ENCODE data around the gene CD276. TPM values are rescaled to one million over a fixed set of nuclear protein-coding genes. Genes with fewer than 3 reads are reported as not detected.

The CD276 gene
- total and polyA plus RNA-seq, 2 experiments from 2014 or later: 106 to 222 TPM

DNA sequence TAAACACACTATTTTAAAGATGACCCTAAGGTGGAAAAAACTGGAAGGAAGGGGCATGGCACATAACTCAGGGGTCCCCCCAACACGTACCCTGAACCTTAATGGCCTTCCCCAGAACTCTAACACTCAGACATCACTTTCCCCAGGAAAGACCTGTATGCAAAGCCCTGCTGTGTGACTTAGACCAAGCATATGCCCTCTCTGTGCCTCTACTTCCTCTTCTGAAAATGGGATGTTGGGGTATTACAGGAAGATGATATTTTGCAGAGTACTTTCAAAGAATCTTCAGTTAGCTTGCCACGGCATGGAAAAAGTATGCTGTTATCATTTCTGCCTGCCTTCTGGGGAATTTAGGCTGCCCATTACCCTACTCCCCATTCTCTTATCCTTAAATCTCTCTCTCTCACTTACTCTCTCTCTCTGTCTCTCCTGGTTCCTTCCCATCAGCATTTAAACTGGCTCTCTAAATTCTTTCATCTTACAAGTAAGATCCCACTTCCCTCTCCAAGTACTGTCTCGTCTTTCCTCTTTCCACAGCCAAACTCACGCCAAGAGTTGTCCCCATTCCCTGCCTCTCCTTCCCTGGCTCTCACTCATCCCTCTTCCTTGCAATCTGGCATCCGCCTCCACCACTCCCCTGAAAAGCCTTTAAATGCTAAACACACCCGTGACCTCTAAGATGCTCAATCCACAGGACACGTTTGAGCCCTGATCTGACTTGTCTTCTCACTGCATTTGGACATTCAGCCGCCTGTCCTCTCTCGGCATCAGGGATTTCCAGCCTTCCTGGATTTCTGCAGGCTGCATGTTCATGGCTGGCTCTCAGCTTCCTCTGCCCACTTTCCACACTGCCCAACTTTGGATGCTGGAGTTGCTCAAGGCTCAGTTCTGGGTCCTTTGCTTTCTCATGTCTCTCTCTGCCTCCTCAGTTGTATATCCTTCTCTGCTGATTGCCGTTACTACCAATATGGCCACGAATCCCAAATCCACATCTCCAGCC lies 76.4 kb downstream of the CD276 start:
- peaks cover 41% of the 10 kb centered on the region for H3K27me3 ChIP-seq
- no peaks in the 10 kb centered on the region for H3K9me2 ChIP-seq (replicated peaks; ENCODE audit: insufficient read depth)

DNA sequence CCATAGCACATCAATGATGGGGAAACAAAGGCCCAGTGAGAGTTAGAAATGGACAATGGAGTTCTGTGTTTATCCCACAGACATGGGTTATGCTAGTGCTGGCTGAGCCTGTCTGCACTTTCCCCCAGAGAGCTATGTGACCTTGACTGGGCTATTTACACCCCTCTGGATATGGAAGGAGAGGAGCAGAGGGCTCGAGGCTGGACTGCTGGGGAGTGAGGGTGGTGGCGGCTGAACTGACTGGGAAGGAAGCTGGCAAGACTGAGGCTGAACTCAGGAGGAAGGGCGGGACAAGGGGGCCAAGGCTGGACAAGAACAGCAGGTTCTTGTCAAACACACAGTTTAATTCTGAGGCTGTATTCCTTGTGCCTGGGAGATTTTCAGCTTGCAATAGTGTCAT lies 79.7 kb downstream of the CD276 start:
- Histone ChIP-seq H3K4me1 (ENCODE audit: insufficient read depth) (no peaks in the 10 kb centered on the region), H3K79me2 (no peaks in the 10 kb centered on the region), H3K9me3 (ENCODE audit: low read depth) (no peaks in the 10 kb centered on the region), H2AFZ (no peak overlapping the region), H4K20me1 (ENCODE audit: insufficient read depth, poor library complexity, severe bottlenecking) (no peaks in the 10 kb centered on the region), H3K4me3 (no peak overlapping the region), H3K27ac (no peak overlapping the region), H3K9me2 (replicated peaks; ENCODE audit: insufficient read depth) (no peaks in the 10 kb centered on the region), H3K27me3 (peaks cover 17% of the 10 kb centered on the region), H3K36me3 (replicated peaks; ENCODE audit: insufficient read depth, low read depth) (no peaks in the 10 kb centered on the region), H3K4me2 (no peak overlapping the region)
- DNase-seq (ENCODE audit: low spot score): no peak
- WGBS (ENCODE audit: low lambda C conversion rate, missing lambda C conversion rate): 66% methylated on average over 3 of the region's 3 CpGs
- TF ChIP-seq EZH2phosphoT487 (IDR thresholded peaks at IDR 0.05; ENCODE audit: low read depth, severe bottlenecking, unreplicated experiment) (no peak), EZH2 (IDR thresholded peaks at IDR 0.05; ENCODE audit: borderline replicate concordance) (no peak)
- TF ChIP-seq, protein P1, sequence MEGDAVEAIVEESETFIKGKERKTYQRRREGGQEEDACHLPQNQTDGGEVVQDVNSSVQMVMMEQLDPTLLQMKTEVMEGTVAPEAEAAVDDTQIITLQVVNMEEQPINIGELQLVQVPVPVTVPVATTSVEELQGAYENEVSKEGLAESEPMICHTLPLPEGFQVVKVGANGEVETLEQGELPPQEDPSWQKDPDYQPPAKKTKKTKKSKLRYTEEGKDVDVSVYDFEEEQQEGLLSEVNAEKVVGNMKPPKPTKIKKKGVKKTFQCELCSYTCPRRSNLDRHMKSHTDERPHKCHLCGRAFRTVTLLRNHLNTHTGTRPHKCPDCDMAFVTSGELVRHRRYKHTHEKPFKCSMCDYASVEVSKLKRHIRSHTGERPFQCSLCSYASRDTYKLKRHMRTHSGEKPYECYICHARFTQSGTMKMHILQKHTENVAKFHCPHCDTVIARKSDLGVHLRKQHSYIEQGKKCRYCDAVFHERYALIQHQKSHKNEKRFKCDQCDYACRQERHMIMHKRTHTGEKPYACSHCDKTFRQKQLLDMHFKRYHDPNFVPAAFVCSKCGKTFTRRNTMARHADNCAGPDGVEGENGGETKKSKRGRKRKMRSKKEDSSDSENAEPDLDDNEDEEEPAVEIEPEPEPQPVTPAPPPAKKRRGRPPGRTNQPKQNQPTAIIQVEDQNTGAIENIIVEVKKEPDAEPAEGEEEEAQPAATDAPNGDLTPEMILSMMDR (IDR thresholded peaks at IDR 0.05; ENCODE audit: poor library complexity): no peak

More for the DNA sequence above, 76.4 kb downstream of the CD276 start:
- TF ChIP-seq EZH2phosphoT487 (IDR thresholded peaks at IDR 0.05; ENCODE audit: low read depth, severe bottlenecking, unreplicated experiment): no peak
- H3K4me3 ChIP-seq: no peak overlapping the region
- H2AFZ ChIP-seq: no peak overlapping the region
- no peak for DNase-seq (ENCODE audit: low spot score)
- H3K4me2 ChIP-seq: no peak overlapping the region
- no peaks in the 10 kb centered on the region for H3K9me3 ChIP-seq (ENCODE audit: low read depth)
- no peaks in the 10 kb centered on the region for H3K36me3 ChIP-seq (replicated peaks; ENCODE audit: insufficient read depth, low read depth)
- no peak overlapping the region for H3K27ac ChIP-seq
- H3K4me1 ChIP-seq (ENCODE audit: insufficient read depth): no peaks in the 10 kb centered on the region
- no peaks in the 10 kb centered on the region for H4K20me1 ChIP-seq (ENCODE audit: insufficient read depth, poor library complexity, severe bottlenecking)
- WGBS (ENCODE audit: low lambda C conversion rate, missing lambda C conversion rate): 60% methylated on average over 11 of the region's 11 CpGs
- no peaks in the 10 kb centered on the region for H3K79me2 ChIP-seq

Other genes with a start within 250 kb of the CD276 start
- gene REC114, start 241.2 kb upstream of the CD276 start, total RNA-seq: not detected in 2 replicates
- gene REC114, start 241.2 kb upstream of the CD276 start, polyA plus RNA-seq: 0.24 TPM in 1 of 2 replicates, not detected in the other
- gene NPTN, start 51.0 kb upstream of the CD276 start, total RNA-seq: 201 and 234 TPM in 2 replicates
- gene NPTN, start 51.0 kb upstream of the CD276 start, polyA plus RNA-seq: 153 and 174 TPM in 2 replicates
- 1.3 and 3.3 TPM in 2 replicates for gene INSYN1, start 69.0 kb downstream of the CD276 start, total RNA-seq
- gene INSYN1, start 69.0 kb downstream of the CD276 start, polyA plus RNA-seq: 1.9 and 8.1 TPM in 2 replicates
- not detected in 2 replicates for gene TBC1D21, start 189.2 kb downstream of the CD276 start, total RNA-seq
- not detected in 2 replicates for gene TBC1D21, start 189.2 kb downstream of the CD276 start, polyA plus RNA-seq
- 35.6 and 44.5 TPM in 2 replicates for gene LOXL1, start 242.1 kb downstream of the CD276 start, total RNA-seq
- gene LOXL1, start 242.1 kb downstream of the CD276 start, polyA plus RNA-seq: 96.9 and 136 TPM in 2 replicates